ENCODE results near the gene NRG3.

NRG3 gene

GRCh38 chr10:82757901-82758300, 882.9 kb downstream of the NRG3 start:
- H3K4me3 ChIP-seq (ENCODE audit: extremely low read depth, insufficient read depth, low read length, poor library complexity, severe bottlenecking): no peak overlapping the region
- H3K9me3 ChIP-seq (ENCODE audit: control insufficient read depth, low read length): no peaks in the 10 kb centered on the region
- H3K4me1 ChIP-seq (ENCODE audit: control insufficient read depth, insufficient read depth, low read length, poor library complexity, severe bottlenecking): no peaks in the 10 kb centered on the region
- no peak overlapping the region for H3K27ac ChIP-seq (ENCODE audit: low read depth, low read length, severe bottlenecking)
- no peaks in the 10 kb centered on the region for H3K36me3 ChIP-seq (ENCODE audit: control insufficient read depth, insufficient read depth, low read length)

GRCh38 chr10:82759050-82759449, 884.1 kb downstream of the NRG3 start:
- Histone ChIP-seq H3K27ac (ENCODE audit: low read depth, low read length, severe bottlenecking) (no peak overlapping the region), H3K4me3 (ENCODE audit: extremely low read depth, insufficient read depth, low read length, poor library complexity, severe bottlenecking) (no peak overlapping the region), H3K36me3 (ENCODE audit: control insufficient read depth, insufficient read depth, low read length) (no peaks in the 10 kb centered on the region), H3K4me1 (ENCODE audit: control insufficient read depth, insufficient read depth, low read length, poor library complexity, severe bottlenecking) (no peaks in the 10 kb centered on the region), H3K9me3 (ENCODE audit: control insufficient read depth, low read length) (no peaks in the 10 kb centered on the region)
- WGBS, 2 experiments (ENCODE audit: insufficient coverage in 2 of 2): 75% methylated on average over 1 of the region's 1 CpG; no CpG with 5 or more reads in 1 of the 2 experiments

- Histone ChIP-seq H3K27ac (ENCODE audit: low read depth, low read length, severe bottlenecking) (no peak overlapping the region), H3K9me3 (ENCODE audit: control insufficient read depth, low read length) (no peaks in the 10 kb centered on the region), H3K4me3 (ENCODE audit: extremely low read depth, insufficient read depth, low read length, poor library complexity, severe bottlenecking) (no peak overlapping the region), H3K36me3 (ENCODE audit: control insufficient read depth, insufficient read depth, low read length) (no peaks in the 10 kb centered on the region), H3K4me1 (ENCODE audit: control insufficient read depth, insufficient read depth, low read length, poor library complexity, severe bottlenecking) (no peaks in the 10 kb centered on the region)
- WGBS, 2 experiments (ENCODE audit: insufficient coverage in 2 of 2): 60 to 83% methylated on average over 1 of the region's 2 CpGs
Observed at GRCh38 chr10:82762641-82763040, 887.6 kb downstream of the NRG3 start.

DNA sequence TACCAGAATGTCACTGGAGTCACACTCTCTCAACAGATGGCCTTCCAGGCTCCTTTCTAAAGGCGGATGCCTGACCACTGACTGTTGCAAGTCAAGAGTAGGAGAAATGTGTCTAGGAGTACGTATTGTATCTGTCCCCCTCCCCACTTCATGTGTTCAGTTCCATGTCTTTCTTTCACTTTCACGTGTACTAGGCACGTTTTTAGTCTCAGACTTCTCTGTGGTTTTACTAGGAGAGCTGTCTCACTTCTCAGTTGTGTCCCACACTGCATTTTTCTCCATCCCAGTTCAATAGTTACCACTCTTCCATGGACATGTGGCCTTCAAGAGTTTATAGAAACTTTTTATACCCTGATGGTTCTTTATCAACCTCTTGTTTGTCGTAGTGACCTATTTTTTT, 893.0 kb downstream of the NRG3 start:
- no peaks in the 10 kb centered on the region for H3K4me1 ChIP-seq (ENCODE audit: control insufficient read depth, insufficient read depth, low read length, poor library complexity, severe bottlenecking)
- WGBS, 2 experiments (ENCODE audit: insufficient coverage in 2 of 2): 97 to 100% methylated on average over 3 of the region's 5 CpGs
- H3K9me3 ChIP-seq (ENCODE audit: control insufficient read depth, low read length): no peaks in the 10 kb centered on the region
- H3K27ac ChIP-seq (ENCODE audit: low read depth, low read length, severe bottlenecking): no peak overlapping the region
- H3K36me3 ChIP-seq (ENCODE audit: control insufficient read depth, insufficient read depth, low read length): no peaks in the 10 kb centered on the region
- H3K4me3 ChIP-seq (ENCODE audit: extremely low read depth, insufficient read depth, low read length, poor library complexity, severe bottlenecking): no peak overlapping the region

DNA sequence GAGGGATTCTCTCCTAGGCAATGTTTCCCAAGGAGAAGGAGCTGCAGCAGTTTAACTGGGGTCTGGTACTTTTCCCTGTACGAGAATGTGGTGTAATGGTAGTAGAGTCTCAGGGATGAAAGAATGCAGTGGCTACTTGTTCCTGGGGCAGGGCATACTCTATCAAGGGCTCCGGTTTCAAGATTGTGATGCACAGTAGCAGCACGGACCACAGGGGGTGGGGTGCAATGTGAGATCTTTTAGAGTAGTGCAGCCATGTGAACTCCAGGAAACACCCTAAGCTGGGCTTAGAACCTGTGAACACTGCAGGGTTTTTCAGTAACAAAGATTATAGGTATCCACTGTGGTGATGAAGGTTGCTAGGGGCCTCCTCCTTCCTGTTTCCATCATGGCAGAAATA, 903.9 kb downstream of the NRG3 start:
- Histone ChIP-seq H3K27ac (ENCODE audit: low read depth, low read length, severe bottlenecking) (no peak overlapping the region), H3K4me1 (ENCODE audit: control insufficient read depth, insufficient read depth, low read length, poor library complexity, severe bottlenecking) (no peaks in the 10 kb centered on the region), H3K4me3 (ENCODE audit: extremely low read depth, insufficient read depth, low read length, poor library complexity, severe bottlenecking) (no peak overlapping the region), H3K9me3 (ENCODE audit: control insufficient read depth, low read length) (no peaks in the 10 kb centered on the region), H3K36me3 (ENCODE audit: control insufficient read depth, insufficient read depth, low read length) (no peaks in the 10 kb centered on the region)
- WGBS, 2 experiments (ENCODE audit: insufficient coverage in 2 of 2): 77 to 78% methylated on average over 2 to 3 of the region's 3 CpGs

- Histone ChIP-seq H3K4me3 (ENCODE audit: extremely low read depth, insufficient read depth, low read length, poor library complexity, severe bottlenecking) (no peak overlapping the region), H3K36me3 (ENCODE audit: control insufficient read depth, insufficient read depth, low read length) (no peaks in the 10 kb centered on the region), H3K9me3 (ENCODE audit: control insufficient read depth, low read length) (peaks cover 2% of the 10 kb centered on the region), H3K4me1 (ENCODE audit: control insufficient read depth, insufficient read depth, low read length, poor library complexity, severe bottlenecking) (no peaks in the 10 kb centered on the region), H3K27ac (ENCODE audit: low read depth, low read length, severe bottlenecking) (no peak overlapping the region)
Observed at GRCh38 chr10:82796510-82796909, 921.5 kb downstream of the NRG3 start.

GRCh38 chr10:82801289-82801688, 926.3 kb downstream of the NRG3 start:
- Histone ChIP-seq H3K4me3 (ENCODE audit: extremely low read depth, insufficient read depth, low read length, poor library complexity, severe bottlenecking) (no peak overlapping the region), H3K9me3 (ENCODE audit: control insufficient read depth, low read length) (no peaks in the 10 kb centered on the region), H3K36me3 (ENCODE audit: control insufficient read depth, insufficient read depth, low read length) (no peaks in the 10 kb centered on the region), H3K27ac (ENCODE audit: low read depth, low read length, severe bottlenecking) (no peak overlapping the region), H3K4me1 (ENCODE audit: control insufficient read depth, insufficient read depth, low read length, poor library complexity, severe bottlenecking) (no peaks in the 10 kb centered on the region)
- WGBS, 2 experiments (ENCODE audit: insufficient coverage in 2 of 2): 100% methylated on average over 1 of the region's 1 CpG

- Histone ChIP-seq H3K4me3 (ENCODE audit: extremely low read depth, insufficient read depth, low read length, poor library complexity, severe bottlenecking) (no peak overlapping the region), H3K36me3 (ENCODE audit: control insufficient read depth, insufficient read depth, low read length) (no peaks in the 10 kb centered on the region), H3K9me3 (ENCODE audit: control insufficient read depth, low read length) (no peaks in the 10 kb centered on the region), H3K27ac (ENCODE audit: low read depth, low read length, severe bottlenecking) (no peak overlapping the region), H3K4me1 (ENCODE audit: control insufficient read depth, insufficient read depth, low read length, poor library complexity, severe bottlenecking) (peaks cover 11% of the 10 kb centered on the region)
- 71 to 75% methylated on average over 1 of the region's 1 CpG for WGBS, 2 experiments (ENCODE audit: insufficient coverage in 2 of 2)
Observed at GRCh38 chr10:82811621-82812020, 936.6 kb downstream of the NRG3 start.

GRCh38 chr10:82813856-82814255, 938.9 kb downstream of the NRG3 start:
- H3K27ac ChIP-seq (ENCODE audit: low read depth, low read length, severe bottlenecking): no peak overlapping the region
- H3K9me3 ChIP-seq (ENCODE audit: control insufficient read depth, low read length): no peaks in the 10 kb centered on the region
- no peaks in the 10 kb centered on the region for H3K36me3 ChIP-seq (ENCODE audit: control insufficient read depth, insufficient read depth, low read length)
- 91 to 100% methylated on average over 3 of the region's 5 CpGs for WGBS, 2 experiments (ENCODE audit: insufficient coverage in 2 of 2)
- H3K4me3 ChIP-seq (ENCODE audit: extremely low read depth, insufficient read depth, low read length, poor library complexity, severe bottlenecking): no peak overlapping the region
- H3K4me1 ChIP-seq (ENCODE audit: control insufficient read depth, insufficient read depth, low read length, poor library complexity, severe bottlenecking): peaks cover 11% of the 10 kb centered on the region

DNA sequence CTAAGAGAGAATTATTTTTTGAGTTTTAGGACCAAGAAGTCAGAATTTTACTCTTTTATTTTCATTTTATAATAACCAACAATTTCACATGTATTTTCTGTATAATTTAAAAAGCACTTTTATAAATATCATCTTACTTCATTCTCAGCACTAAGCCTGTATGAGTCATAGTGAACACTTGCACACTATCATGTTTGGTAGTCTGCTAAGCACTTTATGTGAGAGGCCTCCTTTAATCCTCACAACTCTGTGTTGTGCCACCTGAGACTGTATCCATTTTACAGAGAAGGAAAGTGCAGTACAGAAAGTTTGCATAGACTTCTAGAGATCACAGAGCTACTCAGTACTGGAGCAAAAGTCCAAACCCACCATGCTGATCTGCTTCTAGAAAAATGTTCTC, 939.6 kb downstream of the NRG3 start:
- Histone ChIP-seq H3K4me3 (ENCODE audit: extremely low read depth, insufficient read depth, low read length, poor library complexity, severe bottlenecking) (no peak overlapping the region), H3K9me3 (ENCODE audit: control insufficient read depth, low read length) (no peaks in the 10 kb centered on the region), H3K4me1 (ENCODE audit: control insufficient read depth, insufficient read depth, low read length, poor library complexity, severe bottlenecking) (peaks cover 11% of the 10 kb centered on the region), H3K36me3 (ENCODE audit: control insufficient read depth, insufficient read depth, low read length) (no peaks in the 10 kb centered on the region), H3K27ac (ENCODE audit: low read depth, low read length, severe bottlenecking) (no peak overlapping the region)

GRCh38 chr10:82815680-82816079, 940.7 kb downstream of the NRG3 start:
- Histone ChIP-seq H3K36me3 (ENCODE audit: control insufficient read depth, insufficient read depth, low read length) (no peaks in the 10 kb centered on the region), H3K4me1 (ENCODE audit: control insufficient read depth, insufficient read depth, low read length, poor library complexity, severe bottlenecking) (peaks cover 11% of the 10 kb centered on the region), H3K4me3 (ENCODE audit: extremely low read depth, insufficient read depth, low read length, poor library complexity, severe bottlenecking) (no peak overlapping the region), H3K9me3 (ENCODE audit: control insufficient read depth, low read length) (no peaks in the 10 kb centered on the region), H3K27ac (ENCODE audit: low read depth, low read length, severe bottlenecking) (no peak overlapping the region)
- WGBS, 2 experiments (ENCODE audit: insufficient coverage in 2 of 2): 89% methylated on average over 7 of the region's 7 CpGs
